NCI-H2227 (cell line): ENCODE results near the gene RPL26.

Source experiments
- DNase-seq: peaks from one replicate; lab custom pipeline; 2025; ENCODE audit not compliant: unreplicated experiment; lab: John Stamatoyannopoulos, UW

RPL26 gene

DNA sequence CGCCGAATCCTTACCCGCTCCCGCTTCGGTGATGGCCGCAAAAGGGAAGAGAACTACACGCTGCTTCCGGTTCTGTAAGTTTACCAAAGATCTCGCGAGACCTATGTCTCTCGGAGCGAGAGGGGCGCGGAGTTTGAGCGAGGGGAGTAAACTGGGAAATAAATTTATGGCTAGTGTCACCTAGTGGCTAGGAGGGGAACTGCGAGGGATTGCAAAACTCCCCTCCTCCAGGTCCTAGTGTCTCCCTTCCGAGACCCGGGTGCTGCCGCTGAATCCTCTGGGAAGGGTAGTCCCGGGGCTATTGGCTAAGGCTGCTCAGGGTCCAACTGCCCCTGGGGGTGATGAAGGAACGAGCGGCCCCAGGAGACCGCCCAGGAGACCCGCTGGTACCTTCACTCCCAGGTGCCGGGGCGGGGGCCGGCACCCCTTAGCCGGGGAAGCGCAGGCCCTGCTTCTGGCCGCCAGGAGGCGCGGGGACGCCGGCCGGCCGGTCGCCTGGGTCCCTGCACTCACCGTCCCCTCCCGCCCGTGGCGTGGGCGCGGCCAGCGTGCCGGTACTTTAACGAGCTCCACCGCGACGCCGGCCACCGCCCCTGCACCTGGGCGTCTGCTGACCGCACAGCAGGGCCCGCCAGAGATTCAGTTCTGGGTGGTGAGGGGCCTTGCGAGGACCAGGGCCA lies at the start of gene RPL26:
Gene RPL26 (minus strand): TSS at position 51 of the 680 bp plus-strand sequence. CDS start 883 bp downstream, outside the sequence.
- peak; percentile 98 for DNase-seq

DNA sequence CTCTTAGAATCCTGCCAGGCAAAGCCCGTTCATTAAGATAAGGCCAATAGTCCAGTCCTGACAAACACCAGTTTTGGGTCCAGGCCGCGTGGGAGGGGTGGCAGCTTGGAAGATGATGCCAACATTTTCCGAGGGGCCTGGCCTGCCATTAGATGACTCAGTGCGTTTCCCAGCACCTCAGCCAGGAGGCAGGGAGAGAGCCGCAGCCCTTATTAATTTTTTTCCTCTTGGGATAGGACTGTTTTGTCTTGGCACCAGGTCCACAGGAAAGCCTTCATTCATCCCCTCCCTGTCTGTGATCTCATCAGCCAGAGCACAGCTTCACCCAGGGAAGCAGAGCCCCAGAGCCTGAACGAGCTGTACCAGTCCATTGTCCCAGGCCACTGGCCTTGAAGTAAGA lies 48.0 kb upstream of the RPL26 start:
- no peak for DNase-seq

DNA sequence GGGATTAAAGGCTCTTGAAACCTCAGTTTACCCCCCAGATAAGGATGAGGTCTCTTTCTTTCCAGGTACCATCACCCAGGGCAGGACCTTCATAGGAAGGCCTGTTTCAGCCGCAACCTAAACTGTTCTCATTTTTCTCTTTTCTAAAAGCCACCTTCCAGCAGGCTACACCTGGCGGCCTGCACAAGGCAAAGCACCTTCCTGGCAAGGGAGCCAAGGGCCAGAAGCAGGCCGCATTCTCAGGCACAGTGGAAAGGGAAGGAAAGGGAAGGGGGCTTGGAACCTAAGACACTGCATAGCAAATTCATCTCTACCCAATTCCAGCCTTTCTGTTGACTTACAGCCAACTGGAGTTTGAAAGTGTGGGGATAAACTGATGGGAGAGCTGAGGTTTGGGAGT lies 43.8 kb upstream of the RPL26 start:
- DNase-seq: no peak

DNA sequence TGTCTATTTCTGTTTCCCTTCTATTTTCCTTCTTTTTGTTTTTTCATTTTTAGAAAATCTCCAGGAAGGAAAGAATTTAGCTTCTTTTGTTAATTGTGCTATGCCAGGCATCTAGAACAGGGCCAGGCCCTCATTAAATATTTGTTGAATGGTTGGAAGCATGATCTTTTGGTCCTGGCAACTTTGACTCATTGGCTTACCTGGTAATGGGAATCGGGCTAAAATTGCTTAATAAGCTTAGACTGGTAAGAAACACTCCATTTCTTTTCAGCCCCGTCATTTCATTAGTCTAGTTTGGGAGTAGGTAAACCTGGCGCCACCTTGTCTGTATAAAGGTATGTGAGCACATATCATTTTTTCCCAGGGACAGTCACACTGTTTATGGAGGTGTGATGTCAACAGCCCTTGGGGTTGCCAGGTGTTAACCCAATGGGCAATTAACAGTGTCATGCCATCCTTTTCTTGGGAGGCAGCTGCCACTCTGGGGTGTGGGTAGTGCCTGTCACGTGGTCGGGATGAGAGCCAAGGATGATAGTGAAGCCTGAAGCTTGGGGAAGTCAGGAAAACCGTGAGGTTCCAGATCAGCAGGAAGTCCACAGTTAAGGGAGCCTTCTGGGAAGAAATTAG lies 43.2 kb upstream of the RPL26 start:
- DNase-seq: no peak

DNA sequence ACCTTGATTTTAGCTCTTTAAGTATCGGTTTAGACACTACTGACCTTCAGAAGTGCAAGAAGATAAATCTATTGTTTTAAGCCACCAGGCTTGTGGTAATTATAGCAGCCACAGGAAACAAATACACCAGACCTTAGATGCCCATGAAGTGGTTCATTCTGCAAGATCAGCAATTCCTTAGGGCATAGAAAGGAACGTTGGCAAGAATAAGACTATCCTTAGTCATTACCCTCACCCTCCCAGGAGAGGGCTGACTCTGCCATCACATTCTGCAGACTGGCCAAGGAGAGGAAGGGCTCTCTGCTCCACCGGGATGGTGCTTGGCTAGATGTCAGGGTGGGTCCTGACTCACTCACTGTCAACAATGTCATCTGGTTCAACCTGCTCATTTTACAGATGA lies 38.6 kb upstream of the RPL26 start:
- no peak for DNase-seq

DNA sequence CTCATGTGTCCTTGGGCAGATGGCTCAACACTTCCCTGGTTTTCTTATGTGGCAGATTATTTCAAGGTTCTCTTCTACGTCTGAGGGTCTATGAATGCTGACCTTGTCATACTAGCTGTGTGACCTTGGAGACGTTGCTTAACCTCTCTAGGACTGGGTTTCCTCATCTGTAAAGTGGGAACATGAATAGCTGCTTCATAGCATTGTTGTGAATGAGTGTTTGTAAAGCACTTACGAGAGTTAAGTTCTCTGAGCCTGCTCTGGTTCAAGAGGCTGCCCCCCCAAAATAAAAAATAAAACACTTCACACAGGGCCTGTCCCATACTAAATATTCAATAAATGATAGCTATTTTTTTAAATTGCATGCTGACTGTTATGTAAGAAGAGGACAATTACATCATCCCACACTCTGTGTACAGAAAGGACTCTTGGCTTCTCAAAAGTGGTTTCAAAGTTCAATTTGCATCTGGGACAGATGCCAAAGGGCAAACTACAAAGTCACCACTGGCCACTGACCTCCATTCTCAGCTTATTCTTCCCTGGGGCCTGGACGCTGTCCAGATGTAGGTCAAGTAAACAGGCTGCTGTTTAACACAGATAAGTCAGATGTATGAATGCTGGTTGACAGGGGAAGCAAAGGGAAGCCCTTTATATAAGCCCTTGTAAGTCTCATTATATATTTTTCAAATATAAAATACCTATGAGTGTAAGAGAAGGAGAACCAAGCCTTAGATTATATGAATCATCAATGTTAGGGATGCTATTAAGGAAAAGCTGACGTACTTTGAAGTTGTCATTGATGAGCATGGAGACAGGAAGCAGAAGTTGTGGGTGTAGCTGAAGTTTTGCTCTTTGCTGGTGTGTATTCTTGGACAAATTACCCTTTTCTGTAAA lies 37.3 kb upstream of the RPL26 start:
- no peak for DNase-seq

DNA sequence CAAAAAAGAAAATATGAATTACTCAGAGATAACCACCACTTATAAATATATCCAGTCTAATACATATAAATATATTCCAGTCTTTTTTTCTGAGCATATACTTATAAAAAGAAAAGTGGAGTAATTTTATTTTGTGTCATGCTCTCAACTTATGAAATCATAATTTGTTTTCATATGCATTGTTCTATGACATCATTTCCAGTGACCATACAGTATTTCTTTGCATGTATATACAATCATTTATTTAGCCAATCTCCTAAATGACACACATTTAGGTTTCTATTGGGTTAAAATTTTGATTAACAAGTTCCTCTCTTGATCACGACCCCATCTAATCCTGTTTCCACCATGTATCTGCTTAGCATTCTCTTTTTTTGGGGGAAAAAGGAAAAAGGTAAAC lies 36.3 kb upstream of the RPL26 start:
- DNase-seq: no peak

DNA sequence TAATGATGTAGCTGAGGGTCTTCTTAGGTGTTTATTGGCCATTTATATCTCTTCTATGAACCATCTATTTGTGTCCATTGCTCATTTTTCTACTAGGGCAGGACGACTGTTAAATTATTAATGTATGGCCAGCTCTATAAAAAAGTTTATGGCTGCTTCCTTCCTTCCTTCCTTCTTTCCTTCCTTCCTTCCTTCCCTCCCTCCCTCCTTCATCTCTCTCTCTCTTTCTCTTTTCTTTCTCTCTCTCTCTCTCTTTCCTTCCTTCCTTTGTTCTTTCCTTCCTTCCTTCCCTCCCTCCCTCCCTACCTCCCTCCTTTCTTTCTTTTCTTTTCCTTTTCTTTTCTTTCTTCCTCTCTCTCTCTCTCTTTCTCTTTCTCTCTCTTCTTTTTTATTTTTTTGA lies 35.5 kb upstream of the RPL26 start:
- no peak for DNase-seq

DNA sequence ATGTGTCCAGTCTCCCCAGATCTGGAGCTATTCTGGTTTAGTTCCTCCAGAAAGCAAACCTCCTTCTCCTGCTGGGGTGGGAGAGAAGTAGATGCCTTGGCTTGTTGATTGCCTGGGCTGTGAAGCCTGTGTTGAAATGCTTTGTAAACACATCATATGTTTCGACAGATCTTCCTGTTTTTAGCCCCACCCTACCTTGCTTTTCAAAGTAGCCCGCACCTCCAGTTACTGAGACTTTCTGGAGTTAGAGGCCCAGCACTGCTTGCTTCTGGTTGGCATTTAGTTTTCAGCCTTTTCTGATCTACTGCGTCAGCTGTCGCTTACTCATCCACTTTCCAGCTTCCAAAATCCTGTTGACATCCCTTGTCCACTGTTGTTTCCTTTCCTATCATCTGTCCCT lies 34.8 kb upstream of the RPL26 start:
- no peak for DNase-seq

DNA sequence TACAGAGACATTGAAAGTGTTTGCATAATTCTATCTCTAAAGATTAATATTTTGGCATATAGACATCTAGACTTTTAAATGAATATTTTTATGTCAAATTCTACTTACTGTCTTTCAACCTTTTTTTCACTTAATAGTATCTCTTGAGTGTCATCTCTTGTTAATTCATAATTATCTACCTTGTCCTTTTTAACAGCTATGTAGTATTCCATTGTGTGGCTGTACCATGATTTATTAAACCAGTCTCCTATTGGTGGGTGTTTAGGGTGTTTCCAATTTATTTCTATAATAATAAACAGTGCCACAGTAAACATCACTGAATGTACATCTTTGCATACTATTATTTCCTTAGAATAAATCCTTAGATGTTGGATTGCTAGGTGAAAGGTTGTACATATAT lies 30.9 kb upstream of the RPL26 start:
- no peak for DNase-seq

DNA sequence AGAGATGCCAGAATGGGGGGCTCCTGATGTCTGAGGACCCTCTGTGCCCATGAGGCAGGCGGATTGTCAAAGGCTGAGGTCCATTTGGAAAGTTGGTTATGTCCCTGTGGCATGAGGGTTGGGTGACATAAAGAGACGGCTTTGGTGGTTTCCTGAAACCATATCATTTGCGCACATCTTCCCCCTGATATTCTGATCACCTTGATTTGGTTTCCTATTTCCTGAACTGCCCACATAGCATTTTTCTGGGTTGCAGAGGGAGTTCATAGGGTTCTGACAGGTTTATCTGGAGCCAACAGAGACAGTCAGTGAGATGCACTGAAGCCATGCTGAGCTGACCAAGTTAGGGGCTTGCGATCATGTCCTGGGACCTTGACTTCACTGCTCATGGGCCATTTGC lies 30.3 kb upstream of the RPL26 start:
- DNase-seq: no peak

DNA sequence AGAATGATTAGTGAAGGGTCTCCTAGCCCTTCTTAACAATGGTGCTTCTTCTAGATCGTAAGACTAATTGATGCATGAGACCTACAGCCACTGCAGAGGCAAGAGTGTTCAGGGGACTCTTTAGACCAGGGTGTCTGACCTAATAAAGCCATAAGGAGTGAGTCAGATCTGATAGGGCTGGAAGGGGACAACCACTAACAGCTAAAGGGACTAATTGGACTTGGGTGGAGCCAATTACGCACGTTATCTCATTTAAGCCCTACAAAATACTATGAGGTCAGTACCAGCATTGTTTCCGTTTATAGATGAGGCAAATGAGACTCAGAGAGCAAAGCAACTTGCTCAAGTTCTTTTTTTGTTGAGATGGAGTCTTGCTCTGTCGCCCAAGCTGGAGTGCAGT lies 29.1 kb upstream of the RPL26 start:
- no peak for DNase-seq

DNA sequence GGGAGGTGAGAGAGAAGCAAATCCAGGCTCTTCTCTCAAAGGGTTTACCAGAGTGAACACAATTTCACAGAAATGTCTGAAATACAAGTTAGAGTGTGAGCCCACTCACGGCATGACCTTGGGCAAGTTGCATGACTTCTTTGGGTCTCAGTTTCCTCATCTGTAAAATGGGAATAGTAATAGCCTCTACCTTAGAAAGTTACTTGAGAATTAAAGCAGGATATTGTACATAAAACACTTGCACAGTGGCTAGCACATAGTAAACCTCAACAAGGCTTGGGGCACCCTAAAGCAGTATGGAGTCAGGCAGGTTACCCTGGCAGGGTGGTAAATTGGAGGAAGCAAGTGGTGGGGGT lies 27.9 kb upstream of the RPL26 start:
- no peak for DNase-seq

DNA sequence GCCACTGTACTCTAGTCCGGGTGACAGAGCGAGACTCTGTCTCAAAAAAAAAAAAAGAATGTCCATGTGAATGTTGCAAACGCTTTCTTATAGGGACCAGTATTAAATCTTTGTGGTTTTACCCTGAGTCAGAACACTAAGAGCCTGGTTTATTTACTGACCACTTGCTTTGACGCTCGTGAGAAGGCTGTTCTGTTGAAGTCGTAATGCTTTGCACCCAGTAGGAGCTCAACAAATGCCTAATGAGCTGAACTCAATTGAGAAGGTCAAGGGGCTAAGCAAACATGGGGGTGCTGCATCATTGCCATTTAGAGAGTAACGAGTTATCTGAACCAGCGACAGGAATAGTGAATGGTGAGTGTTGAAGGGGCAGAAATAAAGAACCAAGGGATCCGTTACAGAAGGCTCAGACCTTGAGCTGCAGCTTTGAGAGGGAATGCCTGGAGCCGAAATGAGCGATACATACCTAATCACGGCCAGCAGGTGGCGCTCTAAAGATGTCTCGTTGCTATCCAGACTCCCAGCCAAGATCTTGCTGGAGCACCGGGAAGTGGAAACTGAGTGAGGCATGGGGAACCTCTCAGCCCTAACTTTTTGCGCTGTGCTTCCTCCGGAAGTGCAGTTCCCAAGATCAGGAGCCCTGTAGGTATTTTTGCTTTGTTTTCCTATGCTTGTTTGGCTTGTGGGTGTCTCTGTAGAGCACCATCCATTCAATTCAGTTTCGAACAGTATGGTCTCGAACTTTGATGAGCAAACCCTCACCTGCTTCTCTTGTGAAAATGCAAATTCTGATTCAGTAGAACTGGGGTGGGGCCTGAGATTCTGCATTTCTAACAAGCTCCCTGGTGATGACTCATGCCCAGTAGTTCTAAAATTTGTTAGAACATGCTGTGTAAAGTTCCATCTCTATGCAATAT lies 27.2 kb upstream of the RPL26 start:
- peak; percentile 88 for DNase-seq

DNA sequence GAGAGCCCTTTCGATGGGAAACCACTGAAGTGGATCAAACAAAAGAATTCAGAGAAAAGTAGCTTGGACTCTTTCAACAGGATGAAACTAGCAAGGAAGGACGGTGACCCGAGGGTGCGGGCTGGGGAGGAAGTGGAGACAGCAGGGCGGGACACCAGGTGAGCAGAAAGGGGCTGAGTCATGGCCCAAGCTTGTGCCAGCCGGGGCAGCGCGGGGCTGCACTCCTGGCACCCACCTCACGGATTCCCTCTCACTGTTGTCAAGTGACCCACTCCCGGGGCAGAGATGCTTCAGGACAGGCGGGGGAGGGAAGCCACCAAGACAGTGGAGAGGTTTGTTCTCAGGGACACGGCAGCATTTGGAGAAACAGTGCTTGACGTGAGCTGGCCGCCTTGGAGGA lies 25.4 kb upstream of the RPL26 start:
- no peak for DNase-seq

DNA sequence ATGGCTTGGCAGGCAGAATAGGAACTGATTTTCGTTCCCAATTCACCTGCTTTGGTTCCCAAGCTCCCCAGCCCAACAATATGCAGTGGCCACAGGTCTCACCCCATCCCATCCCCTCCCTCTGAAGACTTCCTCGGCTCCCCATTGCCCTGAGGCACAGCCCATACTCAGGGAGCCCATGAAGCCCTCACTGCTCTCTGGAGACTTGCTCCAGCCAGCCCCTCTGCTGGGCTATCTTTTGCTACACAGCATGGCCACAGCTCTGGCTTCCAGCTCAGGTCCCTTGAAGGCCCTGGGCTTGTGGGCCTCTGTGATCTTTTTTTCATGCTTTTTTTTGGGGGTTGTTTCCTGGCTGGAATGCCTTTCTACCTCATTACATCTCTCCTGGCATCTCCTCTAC lies 23.2 kb upstream of the RPL26 start:
- no peak for DNase-seq

DNA sequence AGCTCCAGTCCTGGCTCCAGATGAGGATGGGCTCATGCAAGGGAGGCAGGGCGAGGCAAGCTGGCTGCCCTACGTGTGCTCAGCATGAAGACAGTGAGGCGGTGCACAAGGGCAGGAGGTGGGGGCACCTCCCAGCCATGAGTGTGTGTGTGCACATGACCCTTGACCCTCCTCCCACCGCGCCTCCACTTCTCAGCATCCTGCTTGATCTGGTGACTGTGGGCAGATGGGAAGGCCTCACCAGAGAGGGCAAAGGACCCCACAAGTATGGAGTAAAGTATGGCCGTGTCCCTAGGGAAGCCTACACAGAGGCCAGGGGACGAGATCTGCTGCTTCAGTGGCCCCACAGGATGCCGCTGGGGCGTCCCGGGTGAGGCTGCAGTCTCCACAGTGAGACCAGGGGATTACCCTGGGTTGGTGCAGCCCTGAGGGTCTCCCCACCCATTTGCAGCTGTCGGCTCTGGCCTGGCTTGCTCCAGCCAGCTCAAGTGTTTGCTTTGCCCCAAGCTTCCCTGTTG lies 22.6 kb upstream of the RPL26 start:
- DNase-seq: no peak

DNA sequence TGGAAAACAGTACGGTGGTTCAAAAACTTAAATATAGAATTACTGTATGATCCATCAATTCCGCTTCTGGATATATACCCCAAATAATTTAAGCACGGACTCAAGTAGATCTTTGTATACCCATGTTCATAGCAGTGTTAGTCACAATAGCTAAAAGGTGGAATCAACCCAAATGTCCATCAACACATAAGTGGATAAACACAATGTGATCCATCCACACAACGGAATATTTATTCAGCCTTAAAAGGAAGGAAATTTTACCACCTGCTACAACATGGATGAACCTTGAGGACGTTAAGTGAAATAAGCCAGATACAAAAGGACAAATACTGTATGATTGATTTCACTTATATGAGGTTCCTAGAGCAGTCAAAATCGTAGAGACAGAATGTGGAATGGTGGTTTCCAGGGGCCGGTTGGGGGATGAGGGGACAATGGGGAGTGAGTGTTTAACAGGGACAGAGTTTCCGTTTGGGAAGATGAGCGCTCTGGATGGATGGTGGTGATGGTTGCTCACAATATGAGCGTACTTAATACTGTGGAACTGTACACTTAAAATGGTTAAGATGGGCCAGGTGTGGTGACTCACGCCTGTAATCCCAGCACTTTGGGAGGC lies 20.0 kb upstream of the RPL26 start:
- no peak for DNase-seq

DNA sequence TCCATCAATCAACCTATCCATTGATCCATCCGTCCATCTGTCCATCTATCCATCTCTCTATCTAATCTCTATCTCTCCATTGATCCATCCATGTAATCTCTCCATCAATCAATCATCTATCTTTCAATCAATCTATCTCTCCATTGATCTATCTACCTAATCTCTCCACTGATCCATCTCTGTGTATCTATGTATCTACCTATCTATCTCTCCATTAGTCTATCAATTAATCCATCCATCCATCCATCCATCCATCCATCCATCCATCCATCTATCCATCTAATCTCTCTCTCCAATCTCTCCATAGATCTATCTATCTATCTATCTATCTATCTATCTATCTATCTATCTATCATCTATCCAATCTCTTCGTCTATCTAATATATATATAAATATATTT lies 18.1 kb upstream of the RPL26 start:
- no peak for DNase-seq

DNA sequence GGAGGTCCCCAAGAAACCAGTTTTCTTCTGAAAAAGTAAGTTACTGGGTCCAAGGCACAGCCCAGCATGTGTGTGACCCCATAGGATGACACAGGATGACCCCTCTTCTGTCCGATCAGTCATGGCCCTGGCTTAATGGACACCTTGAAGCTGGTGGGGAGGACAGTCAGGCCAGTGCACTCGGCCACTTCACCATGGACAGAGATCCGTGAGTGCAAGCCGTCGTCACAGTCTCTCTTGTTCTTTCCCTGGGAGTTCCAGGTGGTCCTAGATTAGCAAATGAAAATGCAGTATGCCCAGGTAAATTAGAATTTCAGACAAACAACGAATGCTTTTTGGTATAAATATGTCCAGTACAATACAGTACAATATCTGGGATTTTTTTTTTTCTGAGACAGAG lies 16.0 kb upstream of the RPL26 start:
- no peak for DNase-seq
